Thyroid gland (tissue), 4 donors: ENCODE data around the gene CHTF18. TPM values are rescaled to one million over a fixed set of nuclear protein-coding genes. Genes with fewer than 3 reads are reported as not detected.
"Not testable (repeated sequence)": the region's sequence is repeated elsewhere in the genome, so short reads cannot be mapped to it uniquely, and the experiment has no call there.

Source experiments
- DNase-seq, 2 donors: peaks; one replicate each; pipeline ENCODE4 v3.0.0-alpha.2; 2019
- H3K27ac ChIP-seq, 3 donors: fragments of 200-600 bp; sonication (generic); 1 replicate in 2 of 3; 2 replicates in 1 of 3; pipeline ENCODE4 v1.5.1; 2016 to 2019; ENCODE audit warnings: mild to moderate bottlenecking in 1 of 3, moderate library complexity in 1 of 3
- H3K27me3 ChIP-seq: fragments of 200-600 bp; sonication (generic); one replicate; pipeline ENCODE4 v1.5.1; 2019
- H3K36me3 ChIP-seq, 2 donors: fragments of 200-600 bp; sonication (generic); one replicate each; pipeline ENCODE4 v1.5.1; 2016 to 2019
- H3K4me1 ChIP-seq, 2 donors: fragments of 200-600 bp; sonication (generic); one replicate each; pipeline ENCODE4 v1.5.1; 2017 to 2019
- H3K4me3 ChIP-seq, 3 donors: fragments of 200-600 bp; sonication (generic); replicated peaks in 1 of 3; 1 replicate in 2 of 3; 2 replicates in 1 of 3; pipeline ENCODE4 v1.5.1; 2016; ENCODE audit warnings: mild to moderate bottlenecking in 1 of 3
- H3K9me3 ChIP-seq: fragments of 200-600 bp; sonication (generic); one replicate; pipeline ENCODE4 v1.5.1; 2017
- POLR2A ChIP-seq, 2 donors: fragments of 450-650 bp; IDR thresholded peaks; one replicate each; pipeline ENCODE4 v1.6.1; 2017; ENCODE audit warnings: antibody characterized with exemption in 2 of 2, mild to moderate bottlenecking in 2 of 2, moderate library complexity in 1 of 2
- WGBS, 2 donors: methylation state at CpG; one replicate each; pipeline ENCODE4 v1.1.5; 2017; 5-methylcytosine and 5-hydroxymethylcytosine counted together
- intact Hi-C: fragments of 100-400 bp; cut with DNase I; formaldehyde crosslinking; loops from one replicate; pipeline ENCODE4 v1.15.1; 2023
- total RNA-seq, 4 donors: library from RNA; depleted of rRNA; stranded (reverse); fragments of >200 nt; gene quantifications; one replicate each; pipeline ENCODE4 v1.2.3, GENCODE V29; 2016
- TF ChIP-seq, protein P1 (sequence below), 6 experiments: fragments of 200-600 bp in 3 of 6; fragments of 450-650 bp in 3 of 6; sonication (generic) in 3 of 6; IDR thresholded peaks; one replicate each; pipeline ENCODE4 v1.5.1; 2016 to 2019; ENCODE audit warnings: antibody characterized with exemption in 6 of 6, mild to moderate bottlenecking in 2 of 6, inconsistent platforms in 1 of 6, moderate library complexity in 1 of 6

The CHTF18 gene
- total RNA-seq, 4 donors from 2014 or later = 10.1 to 14.6 (median 11.7) TPM

DNA sequence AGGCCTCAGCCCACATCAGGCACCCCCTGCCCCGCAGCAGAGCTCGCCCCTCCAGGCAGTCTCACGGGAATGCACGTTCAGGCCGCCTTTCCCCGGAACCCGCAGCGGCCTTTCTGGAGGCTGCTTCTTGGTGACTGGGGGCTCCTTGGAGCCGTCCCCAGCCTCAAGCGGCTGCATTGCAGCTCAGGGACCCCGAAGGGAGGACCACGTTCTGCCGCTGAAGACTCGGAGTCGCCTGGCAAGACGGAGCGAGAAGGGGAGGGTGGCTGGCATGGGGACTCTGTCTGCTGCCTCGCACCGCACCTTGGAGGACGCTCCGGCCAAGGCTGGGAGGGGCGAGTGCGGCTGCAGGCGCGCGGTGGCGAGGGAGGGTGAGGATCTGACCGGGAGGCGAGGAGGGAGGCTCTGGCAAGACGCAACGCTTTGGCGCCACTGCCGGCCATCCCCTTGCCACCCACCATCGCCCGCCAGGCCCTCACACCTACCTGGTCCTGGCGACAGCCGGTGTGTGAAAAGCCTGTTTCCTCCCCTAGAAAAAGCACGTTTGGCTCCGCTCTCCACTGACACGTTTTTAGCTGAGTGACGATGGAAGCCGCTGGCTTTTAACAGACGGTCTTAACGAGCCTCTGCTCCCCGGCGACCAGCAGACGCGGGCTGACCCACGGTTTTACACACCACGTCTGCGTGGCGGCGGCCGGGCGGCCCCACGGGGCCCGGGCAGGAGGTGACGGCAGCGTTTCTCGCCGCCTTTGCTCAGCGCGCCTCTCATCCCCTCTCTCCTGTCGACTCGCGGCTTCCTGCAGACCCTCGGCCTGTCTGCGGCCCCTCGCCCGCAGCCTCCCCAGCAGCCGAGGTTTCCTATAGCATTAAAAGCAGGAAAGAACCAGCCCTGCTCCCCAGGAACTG, 28.8 kb downstream of the CHTF18 start:
- Histone ChIP-seq H3K4me3 (no peak overlapping the region), H3K9me3 (no peaks in the 10 kb centered on the region), H3K4me1 (peaks cover 0 to 10% of the 10 kb centered on the region in 2 donors), H3K36me3 (no peaks in the 10 kb centered on the region), H3K27ac (no peak overlapping the region), H3K27me3 (peaks cover 13% of the 10 kb centered on the region)
- DNase-seq = no peak
- 62 to 73% methylated on average over 60 to 68 of the region's 71 CpGs for WGBS, 2 donors
- intact Hi-C loops = no loop called here
- no peak for TF ChIP-seq POLR2A (IDR thresholded peaks at IDR 0.05)
- TF ChIP-seq, protein P1, sequence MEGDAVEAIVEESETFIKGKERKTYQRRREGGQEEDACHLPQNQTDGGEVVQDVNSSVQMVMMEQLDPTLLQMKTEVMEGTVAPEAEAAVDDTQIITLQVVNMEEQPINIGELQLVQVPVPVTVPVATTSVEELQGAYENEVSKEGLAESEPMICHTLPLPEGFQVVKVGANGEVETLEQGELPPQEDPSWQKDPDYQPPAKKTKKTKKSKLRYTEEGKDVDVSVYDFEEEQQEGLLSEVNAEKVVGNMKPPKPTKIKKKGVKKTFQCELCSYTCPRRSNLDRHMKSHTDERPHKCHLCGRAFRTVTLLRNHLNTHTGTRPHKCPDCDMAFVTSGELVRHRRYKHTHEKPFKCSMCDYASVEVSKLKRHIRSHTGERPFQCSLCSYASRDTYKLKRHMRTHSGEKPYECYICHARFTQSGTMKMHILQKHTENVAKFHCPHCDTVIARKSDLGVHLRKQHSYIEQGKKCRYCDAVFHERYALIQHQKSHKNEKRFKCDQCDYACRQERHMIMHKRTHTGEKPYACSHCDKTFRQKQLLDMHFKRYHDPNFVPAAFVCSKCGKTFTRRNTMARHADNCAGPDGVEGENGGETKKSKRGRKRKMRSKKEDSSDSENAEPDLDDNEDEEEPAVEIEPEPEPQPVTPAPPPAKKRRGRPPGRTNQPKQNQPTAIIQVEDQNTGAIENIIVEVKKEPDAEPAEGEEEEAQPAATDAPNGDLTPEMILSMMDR (IDR thresholded peaks at IDR 0.05) = no peak

DNA sequence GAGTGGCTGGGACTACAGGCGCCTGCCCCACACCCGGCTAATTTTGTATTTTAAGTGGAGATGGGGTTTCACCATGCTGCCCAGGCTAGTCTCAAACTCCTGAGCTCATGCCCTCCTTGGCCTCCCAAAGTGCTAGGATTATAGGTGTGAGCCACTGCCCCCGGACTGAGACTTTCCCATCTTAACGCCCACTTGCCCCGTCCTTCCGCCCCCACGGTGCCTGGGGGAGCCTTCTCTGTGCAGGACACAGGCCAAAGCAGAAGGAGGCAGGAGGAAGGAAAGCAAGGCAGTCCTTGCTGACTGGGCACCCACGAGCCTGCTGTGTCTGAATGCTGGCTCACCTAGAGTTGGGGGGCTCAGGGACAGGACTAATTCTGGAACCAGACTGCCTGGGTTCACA, 29.7 kb downstream of the CHTF18 start:
- Histone ChIP-seq H3K4me1 (peaks cover 0 to 9% of the 10 kb centered on the region in 2 donors), H3K27me3 (peaks cover 12% of the 10 kb centered on the region), H3K4me3 (no peak overlapping the region), H3K27ac (no peak overlapping the region), H3K36me3 (no peaks in the 10 kb centered on the region), H3K9me3 (no peaks in the 10 kb centered on the region)
- no peak for DNase-seq
- no peak for TF ChIP-seq POLR2A (IDR thresholded peaks at IDR 0.05)
- TF ChIP-seq, protein P1 (IDR thresholded peaks at IDR 0.05) = no peak
- WGBS, 2 donors = 77 to 80% methylated on average over 8 of the region's 8 CpGs
- intact Hi-C loops = no loop called here

DNA sequence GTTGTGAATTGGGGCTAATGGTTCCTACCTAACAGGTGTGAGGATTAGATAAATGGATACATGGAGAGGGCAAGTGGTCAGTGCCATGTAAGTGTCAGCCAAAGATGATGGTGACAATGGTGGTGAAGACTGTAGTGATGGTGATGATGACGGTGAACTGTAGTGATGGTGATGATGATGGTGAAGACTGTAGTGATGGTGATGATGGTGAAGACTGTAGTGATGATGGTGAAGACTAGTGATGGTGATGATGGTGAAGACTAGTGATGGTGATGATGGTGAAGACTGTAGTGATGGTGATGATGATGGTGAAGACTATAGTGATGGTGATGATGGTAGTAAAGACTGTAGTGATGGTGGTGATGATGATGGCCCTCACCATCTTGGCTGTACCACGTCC, 30.2 kb downstream of the CHTF18 start:
- WGBS, 2 donors = 78 to 79% methylated on average over 2 of the region's 2 CpGs
- Histone ChIP-seq H3K36me3 (no peaks in the 10 kb centered on the region), H3K27ac (no peak overlapping the region), H3K4me1 (peaks cover 0 to 4% of the 10 kb centered on the region in 2 donors), H3K4me3 (no peak overlapping the region), H3K27me3 (peaks cover 10% of the 10 kb centered on the region), H3K9me3 (no peaks in the 10 kb centered on the region)
- TF ChIP-seq POLR2A (IDR thresholded peaks at IDR 0.05) = no peak
- DNase-seq = no peak
- intact Hi-C loops = no loop called here

DNA sequence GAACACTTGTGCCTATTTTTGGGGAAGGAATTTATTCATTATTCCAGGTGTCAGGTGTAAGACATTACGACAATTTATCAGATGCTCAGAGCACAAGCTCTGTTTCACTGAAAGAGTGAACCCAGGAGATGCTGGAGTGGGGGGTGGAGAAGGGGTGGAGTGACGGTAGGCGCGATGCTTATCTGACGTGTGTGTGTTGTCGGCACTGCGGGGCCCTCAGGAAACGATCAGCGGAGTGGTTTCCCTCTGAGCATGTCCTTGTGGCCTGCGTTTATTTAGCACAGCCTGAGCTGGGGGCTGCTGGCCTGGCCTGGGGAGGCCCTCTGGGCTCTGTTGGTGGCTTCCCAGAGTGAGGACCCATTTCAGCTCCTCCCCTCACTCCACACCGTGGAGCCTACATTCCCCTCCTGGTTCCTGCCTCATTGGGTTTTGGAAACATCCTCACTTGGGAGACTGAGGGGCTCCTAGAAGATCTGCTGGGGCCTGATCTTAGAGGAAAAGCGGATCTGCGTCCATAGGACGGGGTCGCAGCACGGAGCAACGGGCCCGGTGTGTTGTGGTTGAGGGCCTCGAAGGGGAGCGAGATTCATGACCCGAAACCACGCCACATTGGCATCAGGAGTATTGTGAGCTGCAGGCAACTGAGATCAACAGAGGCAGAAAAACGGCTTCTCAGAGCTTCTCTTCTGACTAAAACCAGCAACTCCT, 31.1 kb downstream of the CHTF18 start:
- DNase-seq = no peak
- H3K4me1 ChIP-seq = no peaks in the 10 kb centered on the region
- H3K36me3 ChIP-seq = no peaks in the 10 kb centered on the region
- intact Hi-C loops = no loop called here
- no peaks in the 10 kb centered on the region for H3K9me3 ChIP-seq
- no peak overlapping the region for H3K27ac ChIP-seq
- WGBS, 2 donors = 58 to 64% methylated on average over 22 to 23 of the region's 23 CpGs
- TF ChIP-seq POLR2A (IDR thresholded peaks at IDR 0.05) = no peak
- TF ChIP-seq, protein P1 (IDR thresholded peaks at IDR 0.05) = no peak
- no peak overlapping the region for H3K4me3 ChIP-seq
- peaks cover 10% of the 10 kb centered on the region for H3K27me3 ChIP-seq

DNA sequence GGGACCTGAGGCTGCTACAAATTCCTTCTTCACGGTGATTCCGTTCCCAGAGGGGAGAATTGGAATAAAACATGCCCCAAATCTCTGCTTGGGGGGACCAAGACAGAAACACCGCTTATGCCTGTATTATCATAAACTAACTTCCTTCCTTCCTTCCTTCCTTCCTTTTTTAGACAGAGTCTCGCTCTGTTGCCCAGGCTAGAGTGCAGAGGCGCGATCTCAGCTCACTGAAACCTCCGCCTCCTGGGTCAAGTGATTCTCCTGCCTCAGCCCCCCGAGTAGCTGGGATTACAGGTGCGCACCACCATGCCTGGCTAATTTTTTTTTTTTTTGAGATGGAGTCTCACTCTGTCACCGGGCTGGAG, 31.6 kb downstream of the CHTF18 start:
- WGBS, 2 donors = 70 to 72% methylated on average over 10 of the region's 10 CpGs
- H3K36me3 ChIP-seq, H3K27ac ChIP-seq, intact Hi-C loops, H3K4me3 ChIP-seq, H3K9me3 ChIP-seq, DNase-seq, H3K4me1 ChIP-seq: not testable (repeated sequence)
- peaks cover 10% of the 10 kb centered on the region for H3K27me3 ChIP-seq

DNA sequence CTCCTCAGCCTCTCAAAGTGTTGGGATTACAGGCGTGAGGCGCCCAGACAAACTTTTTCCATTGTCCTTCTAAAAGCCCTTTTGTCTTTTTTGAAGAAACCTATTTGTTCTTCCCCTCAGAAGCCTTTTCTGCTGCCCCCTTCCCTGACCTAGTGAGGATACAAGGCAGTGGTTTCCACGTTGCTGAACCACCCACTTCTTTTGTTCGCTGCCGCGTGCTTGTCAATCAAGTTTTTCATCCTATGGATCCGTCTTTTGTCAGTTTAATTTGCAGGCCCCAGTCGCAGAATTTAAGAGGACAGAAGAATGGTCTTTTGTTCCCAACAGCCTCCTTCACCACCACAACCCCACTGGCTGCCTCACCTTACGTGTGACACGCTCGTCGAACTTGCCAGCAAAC, 32.3 kb downstream of the CHTF18 start:
- intact Hi-C loops = no loop called here
- Histone ChIP-seq H3K27me3 (peaks cover 10% of the 10 kb centered on the region), H3K27ac (no peak overlapping the region), H3K4me1 (no peaks in the 10 kb centered on the region), H3K36me3 (no peaks in the 10 kb centered on the region), H3K4me3 (no peak overlapping the region), H3K9me3 (no peaks in the 10 kb centered on the region)
- no peak for TF ChIP-seq POLR2A (IDR thresholded peaks at IDR 0.05)
- TF ChIP-seq, protein P1 (IDR thresholded peaks at IDR 0.05) = no peak
- DNase-seq = no peak
- WGBS, 2 donors = 78 to 80% methylated on average over 12 of the region's 12 CpGs
